Measurements from ENCODE around the gene DBX1. TPM values are rescaled to one million over a fixed set of nuclear protein-coding genes. Genes with fewer than 3 reads are reported as not detected.

The DBX1 gene
- total and polyA plus RNA-seq, 8 donors = not detected

- peaks cover 0 to 6% (median under 1%) of the 10 kb centered on the region in 4 donors for H3K4me1 ChIP-seq
- TF ChIP-seq EP300 (IDR thresholded peaks at IDR 0.05) = no peak
- TF ChIP-seq CTCF (IDR thresholded peaks at IDR 0.05) = no peak
- no peak for TF ChIP-seq POLR2A (IDR thresholded peaks at IDR 0.05)
- TF ChIP-seq POLR2AphosphoS5 (IDR thresholded peaks at IDR 0.05) = no peak
- no peaks in the 10 kb centered on the region for H3K27me3 ChIP-seq
- peaks cover 10 to 67% (median 55%) of the 10 kb centered on the region in 4 donors for H3K36me3 ChIP-seq
- H3K4me3 ChIP-seq = no peak overlapping the region
- 94 to 96% (median 95%) methylated on average over 15 of the region's 15 CpGs for WGBS, 5 donors
- intact Hi-C loops (cut with DNase I; ENCODE audit: low total_unique reads) = no loop called here
- no peaks in the 10 kb centered on the region for H3K9me3 ChIP-seq
- no peak for DNase-seq
- H3K27ac ChIP-seq = no peak overlapping the region
Observed at GRCh38 chr11:20118209-20118608, 42.1 kb downstream of the DBX1 start.

- no peak overlapping the region for H3K27ac ChIP-seq
- H3K4me3 ChIP-seq = no peak overlapping the region
- WGBS, 5 donors = 72 to 93% (median 88%) methylated on average over 5 of the region's 5 CpGs
- TF ChIP-seq POLR2AphosphoS5 (IDR thresholded peaks at IDR 0.05) (no peak), EP300 (IDR thresholded peaks at IDR 0.05) (no peak), CTCF (IDR thresholded peaks at IDR 0.05) (no peak), POLR2A (IDR thresholded peaks at IDR 0.05) (no peak)
- intact Hi-C loops (cut with DNase I; ENCODE audit: low total_unique reads) = no loop called here
- no peaks in the 10 kb centered on the region for H3K27me3 ChIP-seq
- H3K36me3 ChIP-seq = peaks cover 10 to 67% (median 55%) of the 10 kb centered on the region in 4 donors
- H3K9me3 ChIP-seq = no peaks in the 10 kb centered on the region
- DNase-seq = no peak
- H3K4me1 ChIP-seq = peaks cover 8 to 15% (median 9%) of the 10 kb centered on the region in 4 donors
Observed at GRCh38 chr11:20117291-20117690, 43.0 kb downstream of the DBX1 start.

- TF ChIP-seq POLR2A (IDR thresholded peaks at IDR 0.05) = no peak
- no peak for TF ChIP-seq CTCF (IDR thresholded peaks at IDR 0.05)
- TF ChIP-seq EP300 (IDR thresholded peaks at IDR 0.05) = no peak
- no peak for TF ChIP-seq POLR2AphosphoS5 (IDR thresholded peaks at IDR 0.05)
- Histone ChIP-seq H3K4me1 (peaks cover 12 to 20% (median 14%) of the 10 kb centered on the region in 4 donors), H3K9me3 (no peaks in the 10 kb centered on the region), H3K27ac (no peak overlapping the region), H3K4me3 (no peak overlapping the region), H3K36me3 (peaks cover 10 to 67% (median 55%) of the 10 kb centered on the region in 4 donors), H3K27me3 (no peaks in the 10 kb centered on the region)
- intact Hi-C loops (cut with DNase I; ENCODE audit: low total_unique reads) = no loop called here
- no peak for DNase-seq
- 0 to 83% (median 47%) methylated on average over 1 of the region's 1 CpG for WGBS, 5 donors
Observed at GRCh38 chr11:20116825-20117224, 43.5 kb downstream of the DBX1 start.

- Histone ChIP-seq H3K9me3 (no peaks in the 10 kb centered on the region), H3K4me1 (peaks cover 17 to 34% (median 24%) of the 10 kb centered on the region in 4 donors), H3K4me3 (no peak overlapping the region), H3K27ac (no peak overlapping the region), H3K36me3 (peaks cover 9 to 63% (median 53%) of the 10 kb centered on the region in 4 donors), H3K27me3 (no peaks in the 10 kb centered on the region)
- no peak for DNase-seq
- no peak for TF ChIP-seq POLR2A (IDR thresholded peaks at IDR 0.05)
- TF ChIP-seq POLR2AphosphoS5 (IDR thresholded peaks at IDR 0.05) = no peak
- TF ChIP-seq EP300 (IDR thresholded peaks at IDR 0.05) = no peak
- TF ChIP-seq CTCF (IDR thresholded peaks at IDR 0.05) = no peak
- intact Hi-C loops (cut with DNase I; ENCODE audit: low total_unique reads) = no loop called here
- WGBS, 5 donors = 85 to 99% (median 96%) methylated on average over 6 to 10 of the region's 10 CpGs
Observed at GRCh38 chr11:20114588-20114987, 45.7 kb downstream of the DBX1 start.

Measured in stomach (tissue), 9 donors.